Keratinocyte (primary cell): ENCODE measurements around the gene ARHGAP6. TPM values are rescaled to one million over a fixed set of nuclear protein-coding genes. Genes with fewer than 3 reads are reported as not detected.

Experiments
- DNase-seq: peaks from one replicate; pipeline ENCODE4 v3.0.0-alpha.2; 2011; ENCODE audit warnings: low read depth, missing footprints, low spot score
- FAIRE-seq: peaks from 2 replicates; lab custom pipeline; 2011; peaks lifted over from hg19 to GRCh38; lab: Jason Lieb, UNC
- H2AFZ ChIP-seq: 2 replicates; pipeline ENCODE4 v1.6.0; 2012; ENCODE audit warnings: low read length, control low read depth, inconsistent platforms; ENCODE audit not compliant: control insufficient read depth
- H3K27ac ChIP-seq: 2 replicates; pipeline ENCODE4 v1.5.1; 2011; ENCODE audit warnings: low read length; ENCODE audit not compliant: control insufficient read depth, insufficient read depth
- H3K27me3 ChIP-seq: 3 replicates; pipeline ENCODE4 v1.6.0; 2011; ENCODE audit warnings: low read length; ENCODE audit not compliant: control insufficient read depth, insufficient read depth; ENCODE audit errors: extremely low read depth
- H3K36me3 ChIP-seq, 2 experiments: 2 replicates in 1 of 2; 3 replicates in 1 of 2; pipeline ENCODE4 v1.5.1; 2011; ENCODE audit warnings: low read length in 2 of 2, mild to moderate bottlenecking in 1 of 2; ENCODE audit not compliant: control insufficient read depth in 2 of 2, insufficient read depth in 2 of 2; ENCODE audit errors: extremely low read depth in 1 of 2
- H3K4me1 ChIP-seq: 3 replicates; pipeline ENCODE4 v1.5.1; 2011; ENCODE audit warnings: low read length; ENCODE audit not compliant: control insufficient read depth, insufficient read depth; ENCODE audit errors: extremely low read depth
- H3K4me2 ChIP-seq: 3 replicates; pipeline ENCODE4 v1.6.0; 2011; ENCODE audit warnings: low read depth, low read length; ENCODE audit not compliant: control insufficient read depth, insufficient read depth; ENCODE audit errors: extremely low read depth
- H3K4me3 ChIP-seq, 3 experiments: fragments of 200-600 bp in 1 of 3; sonication (generic) in 1 of 3; 2 replicates in 2 of 3; 3 replicates in 1 of 3; pipeline ENCODE4 v1.5.1; 2011 to 2016; ENCODE audit warnings: low read length in 3 of 3, mild to moderate bottlenecking in 3 of 3, control low read depth in 2 of 3, inconsistent platforms in 1 of 3, low read depth in 1 of 3, mixed read lengths in 1 of 3, mixed run types in 1 of 3, moderate library complexity in 1 of 3; ENCODE audit not compliant: control insufficient read depth in 2 of 3, insufficient read depth in 2 of 3; ENCODE audit errors: extremely low read depth in 1 of 3
- H3K79me2 ChIP-seq: 2 replicates; pipeline ENCODE4 v1.6.0; 2012; ENCODE audit warnings: low read length; ENCODE audit not compliant: control insufficient read depth, insufficient read depth
- H3K9ac ChIP-seq: 3 replicates; pipeline ENCODE4 v1.6.0; 2011; ENCODE audit warnings: low read length; ENCODE audit not compliant: control insufficient read depth, insufficient read depth; ENCODE audit errors: extremely low read depth
- H3K9me1 ChIP-seq: 3 replicates; pipeline ENCODE4 v1.6.0; 2011; ENCODE audit warnings: low read length; ENCODE audit not compliant: control insufficient read depth, insufficient read depth; ENCODE audit errors: extremely low read depth
- H3K9me3 ChIP-seq: 2 replicates; pipeline ENCODE4 v1.5.1; 2012; ENCODE audit warnings: low read depth, low read length; ENCODE audit not compliant: control insufficient read depth
- H4K20me1 ChIP-seq: 3 replicates; pipeline ENCODE4 v1.6.0; 2011; ENCODE audit warnings: low read length; ENCODE audit not compliant: control insufficient read depth, insufficient read depth; ENCODE audit errors: extremely low read depth
- EZH2 ChIP-seq: IDR thresholded peaks from one replicate; pipeline ENCODE4 v1.6.1; 2012; ENCODE audit warnings: inconsistent platforms, mild to moderate bottlenecking, low read length, moderate library complexity
- dilution Hi-C: fragments of 300-500 bp; cut with MboI; formaldehyde crosslinking; loops from one replicate; pipeline ENCODE4 v1.7.0; 2020; ENCODE audit warnings: low sequenced_read_pairs; ENCODE audit not compliant: extremely low pct_ligation_motif_present
- polyA plus RNA-seq, 5 experiments: library from polyadenylated mRNA; depleted of rRNA in 3 of 5; stranded (reverse) in 3 of 5; stranded (forward) in 1 of 5; unstranded in 1 of 5; fragments of >200 nt; gene quantifications; 1 replicate in 1 of 5; 2 replicates in 3 of 5; 3 replicates in 1 of 5; pipeline versions ENCODE4 v1.2.1 to v1.2.3, GENCODE V29; 2011 to 2012; ENCODE audit warnings: missing spikeins in 2 of 5, low read depth in 1 of 5, low replicate concordance in 1 of 5
- TF ChIP-seq, protein P1 (sequence below), 3 experiments: IDR thresholded peaks in 1 of 3; conservative IDR thresholded peaks in 1 of 3; optimal IDR thresholded peaks in 1 of 3; 2 replicates in 2 of 3; 3 replicates in 1 of 3; pipeline versions ENCODE3 to v1.5.1; 2011; ENCODE audit warnings: low read length in 3 of 3, mild to moderate bottlenecking in 3 of 3, moderate library complexity in 2 of 3, control low read depth in 1 of 3, inconsistent platforms in 1 of 3; ENCODE audit not compliant: insufficient read depth in 2 of 3; ENCODE audit errors: extremely low read depth in 1 of 3

Gene ARHGAP6
- polyA plus RNA-seq, 1 donor (not counting 4 experiments of a cell fraction or from before 2014, with no cell fraction given), result 0.01 TPM

- no peaks in the 10 kb centered on the region for H3K4me1 ChIP-seq
- no peaks in the 10 kb centered on the region for H3K27me3 ChIP-seq
- no peak overlapping the region for H3K9ac ChIP-seq
- FAIRE-seq, result no peak
- H3K4me2 ChIP-seq, result no peak overlapping the region
- no peaks in the 10 kb centered on the region for H3K9me1 ChIP-seq
- no peaks in the 10 kb centered on the region for H3K36me3 ChIP-seq
- no peak for DNase-seq
- H3K27ac ChIP-seq, result no peak overlapping the region
- H3K79me2 ChIP-seq, result no peaks in the 10 kb centered on the region
- no peak for TF ChIP-seq EZH2
- TF ChIP-seq, protein P1, sequence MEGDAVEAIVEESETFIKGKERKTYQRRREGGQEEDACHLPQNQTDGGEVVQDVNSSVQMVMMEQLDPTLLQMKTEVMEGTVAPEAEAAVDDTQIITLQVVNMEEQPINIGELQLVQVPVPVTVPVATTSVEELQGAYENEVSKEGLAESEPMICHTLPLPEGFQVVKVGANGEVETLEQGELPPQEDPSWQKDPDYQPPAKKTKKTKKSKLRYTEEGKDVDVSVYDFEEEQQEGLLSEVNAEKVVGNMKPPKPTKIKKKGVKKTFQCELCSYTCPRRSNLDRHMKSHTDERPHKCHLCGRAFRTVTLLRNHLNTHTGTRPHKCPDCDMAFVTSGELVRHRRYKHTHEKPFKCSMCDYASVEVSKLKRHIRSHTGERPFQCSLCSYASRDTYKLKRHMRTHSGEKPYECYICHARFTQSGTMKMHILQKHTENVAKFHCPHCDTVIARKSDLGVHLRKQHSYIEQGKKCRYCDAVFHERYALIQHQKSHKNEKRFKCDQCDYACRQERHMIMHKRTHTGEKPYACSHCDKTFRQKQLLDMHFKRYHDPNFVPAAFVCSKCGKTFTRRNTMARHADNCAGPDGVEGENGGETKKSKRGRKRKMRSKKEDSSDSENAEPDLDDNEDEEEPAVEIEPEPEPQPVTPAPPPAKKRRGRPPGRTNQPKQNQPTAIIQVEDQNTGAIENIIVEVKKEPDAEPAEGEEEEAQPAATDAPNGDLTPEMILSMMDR (optimal IDR thresholded peaks at IDR 0.05 in 1 of 3, IDR thresholded peaks at IDR 0.05 in 1 of 3, conservative IDR thresholded peaks at IDR 0.05 in 1 of 3; ENCODE audit: extremely low read depth in 1 of 3, insufficient read depth in 2 of 3, low read length in 3 of 3), result no peak
- dilution Hi-C loops, result no loop called here
- no peak overlapping the region for H2AFZ ChIP-seq
- no peaks in the 10 kb centered on the region for H3K9me3 ChIP-seq
- no peak overlapping the region for H3K4me3 ChIP-seq
- H4K20me1 ChIP-seq, result no peaks in the 10 kb centered on the region
These were observed 10.3 kb downstream of the ARHGAP6 start for GRCh38 chrX:11655282-11656015.

GRCh38 chrX:11648705-11649519 lies 16.8 kb downstream of the ARHGAP6 start:
- dilution Hi-C loops, result no loop called here
- DNase-seq (no peak), FAIRE-seq (peak; percentile 51)

More at GRCh38 chrX:11648705-11649519, 16.8 kb downstream of the ARHGAP6 start:
- H3K4me1 ChIP-seq, result peaks cover 3% of the 10 kb centered on the region
- H3K79me2 ChIP-seq, result no peaks in the 10 kb centered on the region
- no peaks in the 10 kb centered on the region for H3K9me1 ChIP-seq
- H3K9ac ChIP-seq, result no peak overlapping the region
- H4K20me1 ChIP-seq, result no peaks in the 10 kb centered on the region
- no peak overlapping the region for H3K4me3 ChIP-seq
- H2AFZ ChIP-seq, result no peak overlapping the region
- H3K36me3 ChIP-seq, result no peaks in the 10 kb centered on the region
- no peaks in the 10 kb centered on the region for H3K9me3 ChIP-seq
- H3K4me2 ChIP-seq, result no peak overlapping the region
- H3K27me3 ChIP-seq, result no peaks in the 10 kb centered on the region
- TF ChIP-seq EZH2, result no peak
- TF ChIP-seq, protein P1 (optimal IDR thresholded peaks at IDR 0.05 in 1 of 3, IDR thresholded peaks at IDR 0.05 in 1 of 3, conservative IDR thresholded peaks at IDR 0.05 in 1 of 3; ENCODE audit: extremely low read depth in 1 of 3, insufficient read depth in 2 of 3, low read length in 3 of 3), result no peak
- H3K27ac ChIP-seq, result no peak overlapping the region
